SK-N-SH treated with all-trans-retinoic acid at 6 μM for 48 hours (cell line): Measurements from ENCODE around the gene UVSSA.
"Not testable (repeated sequence)": the region's sequence is repeated elsewhere in the genome, so short reads cannot be mapped to it uniquely, and the experiment has no call there.

Source experiments
- ATAC-seq: fragments of 200-7000 bp; cut with Tn5 transposase; 3 replicates; pipeline ENCODE4 v1.9.1; 2020; ENCODE audit warnings: mild to moderate bottlenecking, moderate library complexity
- ARNTL ChIP-seq: fragments of 450-650 bp; formaldehyde crosslinking; IDR thresholded peaks from 2 replicates; pipeline ENCODE4 v1.5.0; 2020; ENCODE audit warnings: low read depth, mild to moderate bottlenecking, moderate library complexity, borderline replicate concordance
- BACH2 ChIP-seq: fragments of 250-450 bp; sonication (Bioruptor Pico); IDR thresholded peaks from 2 replicates; pipeline ENCODE4 v1.9.0; 2021; ENCODE audit warnings: mild to moderate bottlenecking, borderline replicate concordance
- CREB5 ChIP-seq: fragments of 250-450 bp; sonication (Bioruptor Pico); IDR thresholded peaks from 2 replicates; pipeline ENCODE4 v1.5.1; 2020; ENCODE audit warnings: low read depth, mild to moderate bottlenecking, moderate library complexity
- CSDC2 ChIP-seq: fragments of 250-450 bp; sonication (Bioruptor Pico); IDR thresholded peaks from 2 replicates; pipeline ENCODE4 v1.5.0; 2020; ENCODE audit warnings: mild to moderate bottlenecking, moderate library complexity
- CSRNP3 ChIP-seq: fragments of 250-450 bp; sonication (Bioruptor Pico); IDR thresholded peaks from 2 replicates; pipeline ENCODE4 v1.5.1; 2021; ENCODE audit warnings: mild to moderate bottlenecking, moderate library complexity
- ESRRG ChIP-seq: fragments of 250-450 bp; sonication (Bioruptor Pico); IDR thresholded peaks from 2 replicates; pipeline ENCODE4 v1.6.1; 2021; ENCODE audit warnings: mild to moderate bottlenecking
- GLIS3 ChIP-seq: fragments of 250-450 bp; sonication (Bioruptor Pico); IDR thresholded peaks from 2 replicates; pipeline ENCODE4 v1.5.0; 2020; ENCODE audit warnings: mild to moderate bottlenecking, moderate library complexity
- ISL1 ChIP-seq: fragments of 250-450 bp; sonication (Bioruptor Pico); IDR thresholded peaks from 2 replicates; pipeline ENCODE4 v2.1.2; 2022; ENCODE audit warnings: mild to moderate bottlenecking, moderate library complexity
- PATZ1 ChIP-seq: fragments of 250-450 bp; sonication (Bioruptor Pico); IDR thresholded peaks from 2 replicates; pipeline ENCODE4 v1.8.0; 2020; ENCODE audit warnings: mild to moderate bottlenecking, moderate library complexity, borderline replicate concordance
- PPARA ChIP-seq: fragments of 250-450 bp; sonication (Bioruptor Pico); IDR thresholded peaks from 2 replicates; pipeline ENCODE4 v1.5.0; 2020; ENCODE audit warnings: mild to moderate bottlenecking, borderline replicate concordance
- RARB ChIP-seq: fragments of 250-450 bp; sonication (Bioruptor Pico); IDR thresholded peaks from 2 replicates; pipeline ENCODE4 v1.8.0; 2021; ENCODE audit warnings: mild to moderate bottlenecking, moderate library complexity
- SNAI2 ChIP-seq: fragments of 250-450 bp; sonication (Bioruptor Pico); IDR thresholded peaks from 2 replicates; pipeline ENCODE4 v1.5.0; 2020; ENCODE audit warnings: mild to moderate bottlenecking, moderate library complexity
- TCF4 ChIP-seq: fragments of 250-450 bp; sonication (Bioruptor Pico); IDR thresholded peaks from 2 replicates; pipeline ENCODE4 v1.8.0; 2021; ENCODE audit warnings: mild to moderate bottlenecking, moderate library complexity, borderline replicate concordance
- TOX ChIP-seq: fragments of 250-450 bp; sonication (Bioruptor Pico); IDR thresholded peaks from 2 replicates; pipeline ENCODE4 v1.8.0; 2021; ENCODE audit warnings: mild to moderate bottlenecking, moderate library complexity, borderline replicate concordance
- ZC3H10 ChIP-seq: fragments of 250-450 bp; sonication (Bioruptor Pico); IDR thresholded peaks from 2 replicates; pipeline ENCODE4 v1.5.1; 2021; ENCODE audit warnings: mild to moderate bottlenecking, moderate library complexity
- ZFP3 ChIP-seq: fragments of 250-450 bp; sonication (Bioruptor Pico); IDR thresholded peaks from 2 replicates; pipeline ENCODE4 v1.5.0; 2020; ENCODE audit warnings: mild to moderate bottlenecking, moderate library complexity
- ZFP30 ChIP-seq: fragments of 450-650 bp; formaldehyde crosslinking; IDR thresholded peaks from 2 replicates; pipeline ENCODE4 v1.5.0; 2022; ENCODE audit warnings: mild to moderate bottlenecking, moderate library complexity
- ZNF565 ChIP-seq: fragments of 450-650 bp; formaldehyde crosslinking; conservative IDR thresholded peaks from 2 replicates; pipeline ENCODE4 v1.5.0; 2020; ENCODE audit warnings: low read depth, mild to moderate bottlenecking, moderate library complexity
- ZNF8 ChIP-seq: fragments of 450-650 bp; formaldehyde crosslinking; IDR thresholded peaks from 2 replicates; pipeline ENCODE4 v1.5.0; 2020; ENCODE audit warnings: mild to moderate bottlenecking, moderate library complexity
- TF ChIP-seq, protein P1 (sequence below): fragments of 250-450 bp; sonication (Bioruptor Pico); IDR thresholded peaks from 2 replicates; pipeline ENCODE4 v1.8.0; 2021; ENCODE audit warnings: low read depth, mild to moderate bottlenecking, moderate library complexity, borderline replicate concordance

UVSSA gene

DNA sequence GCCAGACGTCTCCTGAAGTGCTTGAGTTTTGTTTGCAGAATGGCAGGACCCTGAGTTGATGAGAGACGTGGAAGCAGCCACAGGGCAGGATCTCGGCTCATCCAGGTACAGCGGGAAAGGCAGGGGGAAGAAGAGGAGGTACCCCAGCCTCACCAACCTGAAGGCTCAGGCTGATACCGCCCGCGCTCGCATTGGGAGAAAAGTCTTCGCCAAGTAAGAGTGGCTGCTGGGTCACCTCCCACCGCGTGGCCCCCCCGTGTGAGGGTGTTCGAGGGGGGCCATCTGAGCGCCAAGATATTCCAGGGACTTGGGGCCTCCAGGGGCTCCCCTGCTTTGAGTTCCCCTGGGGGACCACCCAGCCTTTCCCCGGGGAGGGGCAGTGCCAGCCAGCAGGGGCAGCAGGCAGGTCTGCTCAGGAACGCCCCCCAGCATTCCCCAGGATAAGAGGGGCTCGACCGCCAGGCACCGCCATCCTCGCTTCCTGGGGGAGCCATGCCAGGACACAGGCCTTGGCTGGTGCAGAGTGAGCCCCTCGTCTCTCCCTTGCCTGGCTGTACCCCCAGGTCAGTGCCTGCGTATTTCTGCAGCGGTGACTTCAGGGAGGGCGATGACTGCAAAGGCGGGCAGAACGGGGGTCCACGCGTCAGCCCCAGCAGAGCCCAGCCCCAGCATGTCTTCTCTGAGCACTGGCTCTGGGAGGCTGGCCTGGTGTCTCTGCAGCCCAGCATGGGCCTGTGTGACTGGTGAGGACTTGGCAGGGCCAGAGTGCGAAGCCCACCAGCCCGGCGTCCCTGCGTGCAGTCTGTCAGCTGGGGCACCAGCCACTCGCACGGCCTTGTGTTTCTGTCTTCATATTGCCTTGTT, 37.0 kb downstream of the UVSSA start:
- ATAC-seq = no peak
- no peak for TF ChIP-seq PATZ1
- no peak for TF ChIP-seq TCF4 (CRISPR knock-in tag)
- TF ChIP-seq ISL1 = no peak
- no peak for TF ChIP-seq ZNF565
- TF ChIP-seq CSRNP3 (CRISPR knock-in tag) = no peak
- TF ChIP-seq ZC3H10 (CRISPR knock-in tag) = no peak
- no peak for TF ChIP-seq RARB
- TF ChIP-seq ZNF8 (CRISPR knock-in tag) = no peak
- TF ChIP-seq ZFP3 = no peak

DNA sequence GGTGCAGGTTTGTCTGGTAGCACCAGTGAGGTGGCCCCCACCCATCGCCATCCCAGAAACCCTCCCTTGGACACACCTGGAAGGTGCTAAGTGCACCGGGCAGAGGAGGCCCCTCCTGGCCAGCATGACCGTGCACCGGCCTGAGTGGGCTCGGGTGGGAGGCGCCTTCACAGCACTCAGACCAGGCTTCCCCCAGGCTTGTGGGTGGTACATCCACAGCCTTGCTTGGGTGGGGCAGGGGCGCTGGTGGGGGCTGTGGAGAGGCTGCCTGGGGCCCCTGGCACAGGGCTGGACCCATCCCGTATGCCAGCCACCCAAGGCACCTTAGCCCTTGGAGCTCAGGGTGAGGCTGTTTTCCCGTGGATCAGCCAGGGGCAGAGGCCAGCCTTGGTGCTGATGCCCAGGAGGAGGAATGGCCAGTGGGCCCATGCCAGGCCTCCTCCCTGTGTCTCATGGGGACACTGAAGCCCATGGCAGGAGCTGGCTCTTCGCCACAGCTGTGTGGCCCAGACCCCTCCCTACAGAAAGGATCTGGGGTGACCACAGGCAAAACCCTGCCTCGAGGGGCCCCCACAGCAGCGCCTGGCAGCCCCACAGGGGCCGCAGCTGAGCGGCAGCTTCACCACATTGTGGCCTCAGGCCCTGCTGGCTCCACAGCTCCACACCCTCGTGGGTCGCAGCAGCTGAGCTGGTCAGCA, 37.8 kb downstream of the UVSSA start:
- TF ChIP-seq TOX (CRISPR knock-in tag) = no peak
- TF ChIP-seq CSDC2 (CRISPR knock-in tag) = no peak
- no peak for TF ChIP-seq ZNF565
- no peak for TF ChIP-seq ZC3H10 (CRISPR knock-in tag)
- no peak for TF ChIP-seq GLIS3 (CRISPR knock-in tag)
- TF ChIP-seq ARNTL (CRISPR knock-in tag) = no peak
- TF ChIP-seq PATZ1 = no peak
- no peak for TF ChIP-seq BACH2 (CRISPR knock-in tag)
- no peak for ATAC-seq

DNA sequence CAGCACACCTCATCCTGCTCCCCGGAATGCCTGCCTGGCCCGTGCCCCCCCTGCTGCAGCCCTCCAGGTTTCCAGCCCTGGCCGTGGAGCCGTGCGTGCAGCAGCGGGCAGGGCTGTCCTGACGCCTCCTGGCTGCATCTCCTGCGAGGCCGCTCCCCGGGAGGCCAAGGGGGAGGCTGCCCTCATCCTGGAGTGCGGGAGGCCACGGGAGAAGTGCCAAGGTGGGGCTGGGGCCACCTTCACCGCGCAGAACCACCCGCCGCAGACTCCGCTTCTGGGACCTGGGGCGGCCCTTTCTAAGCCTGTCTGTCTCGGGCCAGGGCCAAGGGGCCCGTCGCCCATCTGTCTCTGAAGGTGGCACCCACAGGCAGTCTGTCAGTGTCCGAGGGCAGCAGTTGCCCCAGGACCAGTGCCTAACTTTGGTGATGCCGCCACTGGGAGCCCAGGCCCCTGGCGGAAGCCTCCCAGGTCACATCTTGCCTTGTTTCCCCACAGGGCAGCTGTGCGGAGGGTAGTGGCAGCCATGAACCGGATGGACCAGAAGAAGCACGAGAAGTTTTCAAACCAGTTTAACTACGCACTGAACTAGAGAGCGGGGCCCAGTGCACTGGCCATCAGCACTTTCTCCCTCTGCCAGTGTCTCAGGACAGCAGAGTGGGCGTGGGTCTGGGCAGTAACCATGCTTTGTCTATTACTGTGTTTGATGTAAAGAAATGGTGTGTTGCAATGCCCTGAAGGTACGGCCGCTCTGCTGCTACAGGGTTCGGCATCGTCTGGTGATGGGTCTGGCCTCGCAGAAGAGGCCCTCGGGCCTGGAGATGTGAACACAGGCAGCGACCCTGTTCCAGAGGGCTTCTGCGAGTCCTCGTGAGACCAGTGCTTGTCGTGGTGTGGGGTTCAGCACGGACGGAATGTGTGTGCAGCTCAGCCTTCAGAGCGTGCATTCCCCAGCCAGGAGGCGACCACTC, 38.6 kb downstream of the UVSSA start:
- ATAC-seq = no peak

DNA sequence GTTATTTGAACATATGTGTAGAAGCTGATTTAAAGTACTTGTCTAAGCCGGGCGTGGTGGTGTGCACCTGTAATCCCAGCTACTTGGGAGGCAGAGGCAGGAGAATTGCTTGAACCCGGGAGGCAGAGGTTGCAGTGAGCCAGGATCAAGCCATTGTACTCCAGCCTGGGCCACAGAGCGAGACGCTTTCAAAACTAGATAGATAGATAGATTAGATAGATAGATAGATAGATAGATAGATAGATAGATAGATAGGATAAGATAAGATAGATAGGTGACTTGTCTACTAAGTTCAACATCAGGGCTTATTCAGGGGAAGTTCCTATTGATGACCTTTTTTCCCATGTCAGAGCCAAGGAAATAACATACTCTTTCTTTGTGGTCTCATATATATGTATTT, 46.4 kb downstream of the UVSSA start:
- ATAC-seq = not testable (repeated sequence)

More for the DNA sequence above, 38.6 kb downstream of the UVSSA start:
- TF ChIP-seq BACH2 (CRISPR knock-in tag) (no peak), CREB5 (CRISPR knock-in tag) (no peak), ESRRG (no peak), CSDC2 (CRISPR knock-in tag) (no peak), RARB (no peak), ISL1 (no peak), ZNF565 (no peak), CSRNP3 (CRISPR knock-in tag) (no peak), ARNTL (CRISPR knock-in tag) (no peak), ZFP30 (no peak), ZFP3 (no peak), SNAI2 (CRISPR knock-in tag) (no peak), ZC3H10 (CRISPR knock-in tag) (no peak), TCF4 (CRISPR knock-in tag) (no peak), PPARA (CRISPR knock-in tag) (no peak)
- TF ChIP-seq, protein P1, sequence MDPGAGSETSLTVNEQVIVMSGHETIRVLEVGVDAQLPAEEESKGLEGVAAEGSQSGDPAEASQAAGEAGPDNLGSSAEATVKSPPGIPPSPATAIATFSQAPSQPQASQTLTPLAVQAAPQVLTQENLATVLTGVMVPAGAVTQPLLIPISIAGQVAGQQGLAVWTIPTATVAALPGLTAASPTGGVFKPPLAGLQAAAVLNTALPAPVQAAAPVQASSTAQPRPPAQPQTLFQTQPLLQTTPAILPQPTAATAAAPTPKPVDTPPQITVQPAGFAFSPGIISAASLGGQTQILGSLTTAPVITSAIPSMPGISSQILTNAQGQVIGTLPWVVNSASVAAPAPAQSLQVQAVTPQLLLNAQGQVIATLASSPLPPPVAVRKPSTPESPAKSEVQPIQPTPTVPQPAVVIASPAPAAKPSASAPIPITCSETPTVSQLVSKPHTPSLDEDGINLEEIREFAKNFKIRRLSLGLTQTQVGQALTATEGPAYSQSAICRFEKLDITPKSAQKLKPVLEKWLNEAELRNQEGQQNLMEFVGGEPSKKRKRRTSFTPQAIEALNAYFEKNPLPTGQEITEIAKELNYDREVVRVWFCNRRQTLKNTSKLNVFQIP (CRISPR knock-in tag) = no peak
- TF ChIP-seq, all 23 proteins: peak for 0
